ENCODE measurements around the gene ROPN1. TPM values are rescaled to one million over a fixed set of nuclear protein-coding genes. Genes with fewer than 3 reads are reported as not detected.
"Not testable (repeated sequence)": the region's sequence is repeated elsewhere in the genome, so short reads cannot be mapped to it uniquely, and the experiment has no call there.

The ROPN1 gene
- total and polyA plus RNA-seq, 10 of the 15 experiments (the other 5 are each of a cell fraction or from before 2014, with no cell fraction given) = not detected

GRCh38 chr3:123964793-123965192, 27.1 kb downstream of the ROPN1 start:
- SMC1A ChIA-PET (ENCODE audit: uncharacterized antibody, unreplicated experiment); H3K27me3 ChIP-seq (replicated peaks in 1 of 2; ENCODE audit: control insufficient read depth in 2 of 2, insufficient read depth in 2 of 2, low read length in 1 of 2); RAD21 ChIA-PET (ENCODE audit: unreplicated experiment); CTCF ChIA-PET; H3K4me3 ChIP-seq; intact Hi-C loops (cut with micrococcal nuclease; ENCODE audit: unreplicated experiment); H3K79me2 ChIP-seq (ENCODE audit: control insufficient read depth, insufficient read depth, low read length); H2AFZ ChIP-seq (ENCODE audit: control insufficient read depth, low read depth, low read length); H3K9me3 ChIP-seq (replicated peaks; ENCODE audit: control insufficient read depth, insufficient read depth, low read length); H3K4me1 ChIP-seq (ENCODE audit: control insufficient read depth, insufficient read depth, low read length); FAIRE-seq; POLR2A ChIA-PET; BruUV-seq (replicated peaks); H3K4me2 ChIP-seq (ENCODE audit: control insufficient read depth, insufficient read depth); ATAC-seq; H4K20me1 ChIP-seq (ENCODE audit: control insufficient read depth, insufficient read depth); DNase-seq (ENCODE audit: low read depth, low spot score); H3K9ac ChIP-seq (ENCODE audit: control insufficient read depth, insufficient read depth, low read length); H3K36me3 ChIP-seq (ENCODE audit: control insufficient read depth in 2 of 2, insufficient read depth in 2 of 2, low read length in 1 of 2); in situ Hi-C loops (cut with MboI); H3K27ac ChIP-seq (ENCODE audit: control insufficient read depth, insufficient read depth): not testable (repeated sequence)
- 0% methylated on average over 1 of the region's 1 CpG for WGBS (ENCODE audit: insufficient coverage, insufficient replicate concordance, low lambda C conversion rate, missing lambda C conversion rate)

- RAD21 ChIA-PET (ENCODE audit: unreplicated experiment) = no interaction called here
- Histone ChIP-seq H3K9ac (ENCODE audit: control insufficient read depth, insufficient read depth, low read length) (peak overlapping the region; percentile 97), H3K9me3 (replicated peaks; ENCODE audit: control insufficient read depth, insufficient read depth, low read length) (no peaks in the 10 kb centered on the region), H3K36me3 (ENCODE audit: control insufficient read depth in 2 of 2, insufficient read depth in 2 of 2, low read length in 1 of 2) (no peaks in the 10 kb centered on the region), H4K20me1 (ENCODE audit: control insufficient read depth, insufficient read depth) (no peaks in the 10 kb centered on the region), H3K27me3 (replicated peaks in 1 of 2; ENCODE audit: control insufficient read depth in 2 of 2, insufficient read depth in 2 of 2, low read length in 1 of 2) (no peaks in the 10 kb centered on the region), H3K4me3 (peak overlapping the region; percentile 100), H3K27ac (ENCODE audit: control insufficient read depth, insufficient read depth) (peak overlapping the region; percentile 78; the same call in 1 of the 2 replicates), H3K79me2 (ENCODE audit: control insufficient read depth, insufficient read depth, low read length) (peaks cover 5% of the 10 kb centered on the region), H3K4me1 (ENCODE audit: control insufficient read depth, insufficient read depth, low read length) (peaks cover 5% of the 10 kb centered on the region; the same call in 1 of the 2 replicates), H3K4me2 (ENCODE audit: control insufficient read depth, insufficient read depth) (peak overlapping the region; percentile 51), H2AFZ (ENCODE audit: control insufficient read depth, low read depth, low read length) (peak overlapping the region; percentile 94)
- CTCF ChIA-PET = interaction anchor here (1.6 kb wide), 1 partner anchor 238 kb away, joined by 5 read pairs; no protein-coding TSS in a partner anchor
- DNase-seq (ENCODE audit: low read depth, low spot score) (no peak), ATAC-seq (no peak), FAIRE-seq (no peak)
- TF ChIP-seq SPI1 (IDR thresholded peaks at IDR 0.05; ENCODE audit: borderline replicate concordance, insufficient read depth, low read depth, low read length) (no peak), EGR1 (IDR thresholded peaks at IDR 0.05; ENCODE audit: borderline replicate concordance in 1 of 2, low read depth in 2 of 2, low read length in 2 of 2) (0 out of 3 replicates have a peak, but pooled peaks of 1 of the 2 experiments have one; percentile 0)
- in situ Hi-C loops (cut with MboI) (no loop called here), intact Hi-C loops (cut with micrococcal nuclease; ENCODE audit: unreplicated experiment) (no loop called here)
- no TSS peak for BruUV-seq (replicated peaks)
- POLR2A ChIA-PET = interaction anchor here (0.6 to 0.8 kb wide), 2 partner anchors 88 to 227 kb away, joined by 3 to 5 read pairs; no protein-coding TSS in a partner anchor
- WGBS (ENCODE audit: insufficient coverage, insufficient replicate concordance, low lambda C conversion rate, missing lambda C conversion rate) = 2% methylated on average over 15 of the region's 15 CpGs
- SMC1A ChIA-PET (ENCODE audit: uncharacterized antibody, unreplicated experiment) = no interaction called here
These were observed 30.4 kb downstream of the ROPN1 start for GRCh38 chr3:123961508-123961856.
